MM.1S (cell line): ENCODE measurements around the gene PCYT2.

Experiments used
- CTCF ChIP-seq: fragments of 300-600 bp; sonication (generic); IDR thresholded peaks from 2 replicates; pipeline ENCODE4 v1.5.1; 2016; ENCODE audit warnings: antibody characterized with exemption, low read length, mixed read lengths
- EZH2 ChIP-seq: fragments of 300-600 bp; sonication (generic); optimal IDR thresholded peaks from 2 replicates; pipeline ENCODE3; 2017; ENCODE audit warnings: low read depth, mild to moderate bottlenecking, antibody characterized with exemption, low read length, mixed read lengths

DNA sequence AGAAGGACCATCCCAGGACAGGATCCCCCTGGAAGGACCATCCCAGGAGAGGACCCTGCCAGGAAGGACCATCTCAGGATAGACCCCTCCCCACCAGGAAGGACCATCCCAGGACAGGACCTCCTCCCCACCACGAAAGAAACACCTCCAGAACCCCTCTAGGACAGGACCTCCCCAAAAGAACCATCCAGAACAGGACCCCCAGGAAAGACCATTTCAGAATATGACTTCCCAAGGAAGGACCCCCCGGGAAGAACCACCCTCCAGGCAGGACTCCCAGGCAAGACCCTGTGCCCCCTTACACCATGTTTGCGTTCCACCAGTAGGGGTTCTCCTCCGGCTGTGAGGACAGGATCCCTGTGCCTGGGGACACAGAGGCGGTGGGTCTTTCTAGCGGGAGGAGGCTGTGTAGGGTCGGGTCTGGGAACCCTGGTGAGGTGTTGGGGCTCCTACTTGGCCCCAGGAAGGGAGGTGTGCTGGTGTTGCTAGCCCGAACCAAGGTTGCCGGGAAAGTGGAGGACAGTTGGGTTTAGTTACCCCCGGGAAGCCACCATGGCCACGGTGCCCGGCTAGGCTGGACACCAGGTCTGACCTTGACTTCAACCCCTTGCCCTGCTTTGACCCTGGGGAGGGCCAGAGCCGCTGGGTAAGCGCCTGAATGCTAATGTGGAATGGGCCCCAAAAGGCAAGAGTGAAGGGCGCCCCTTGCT, 47.6 kb upstream of the PCYT2 start:
- TF ChIP-seq CTCF (no peak), EZH2 (no peak)
